ENCODE measurements around the gene SLC43A2.

The SLC43A2 gene

DNA sequence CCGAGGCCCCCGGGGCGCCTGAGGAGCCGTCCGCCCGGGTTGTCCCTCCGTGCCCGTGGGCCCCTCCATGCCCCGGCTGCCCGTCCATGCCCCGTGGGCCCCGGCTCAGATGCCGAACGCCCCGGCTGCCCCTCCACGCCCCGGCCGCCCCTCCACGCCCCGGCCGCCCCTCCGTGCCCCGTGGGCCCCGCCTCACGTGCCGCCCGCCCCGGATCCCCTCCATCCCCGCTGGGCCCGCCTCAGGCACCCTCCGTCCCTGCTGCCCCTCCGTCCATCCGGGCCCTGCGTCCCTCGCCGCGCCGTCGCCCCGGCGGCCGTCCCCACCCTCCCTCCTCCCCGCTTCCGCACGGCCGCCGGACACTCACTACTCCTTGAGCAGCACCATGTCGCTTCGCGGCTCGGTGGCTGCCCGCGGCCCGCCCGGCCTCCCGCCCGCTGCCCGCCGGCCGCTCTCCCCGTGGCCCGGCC, 66.4 kb downstream of the SLC43A2 start:
- DNase-seq (ENCODE audit: low spot score): no peak

DNA sequence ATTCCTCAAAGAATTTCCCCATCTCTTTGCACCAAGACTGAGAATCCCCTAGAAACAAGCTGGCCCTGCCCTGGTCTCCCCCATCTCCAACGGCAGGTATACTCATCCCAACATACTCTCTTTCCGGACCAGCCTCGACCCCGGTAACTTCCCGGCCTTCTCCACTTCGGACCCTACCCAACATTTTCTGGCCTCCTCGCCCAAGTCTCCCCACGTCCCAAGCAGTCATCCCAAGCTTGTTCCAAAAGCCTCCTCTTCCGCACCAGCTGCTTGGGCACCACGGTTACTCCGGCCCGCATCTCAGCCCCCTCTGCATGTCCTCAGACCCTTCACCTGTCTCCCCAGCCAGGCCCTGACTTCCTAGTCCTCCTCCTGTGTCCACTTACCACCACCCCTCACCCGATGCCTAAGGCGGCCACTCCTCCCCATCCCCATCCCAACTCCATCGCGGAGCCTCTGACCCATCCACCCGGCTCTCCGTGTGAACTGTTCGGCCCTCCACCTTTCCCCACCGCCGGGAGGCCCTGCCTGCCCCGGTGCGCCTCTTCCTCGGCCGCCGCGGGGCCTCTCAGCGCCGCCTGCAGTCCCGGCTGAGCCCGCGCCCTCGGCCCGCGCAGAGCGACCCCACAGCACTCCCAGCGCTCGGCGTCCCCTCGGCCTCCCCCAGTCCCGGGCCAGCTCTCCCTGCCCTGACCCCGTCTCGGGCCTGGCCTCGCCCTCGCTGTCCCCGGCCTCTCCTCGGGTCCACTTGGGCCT, 67.0 kb downstream of the SLC43A2 start:
- no peak for DNase-seq (ENCODE audit: low spot score)

DNA sequence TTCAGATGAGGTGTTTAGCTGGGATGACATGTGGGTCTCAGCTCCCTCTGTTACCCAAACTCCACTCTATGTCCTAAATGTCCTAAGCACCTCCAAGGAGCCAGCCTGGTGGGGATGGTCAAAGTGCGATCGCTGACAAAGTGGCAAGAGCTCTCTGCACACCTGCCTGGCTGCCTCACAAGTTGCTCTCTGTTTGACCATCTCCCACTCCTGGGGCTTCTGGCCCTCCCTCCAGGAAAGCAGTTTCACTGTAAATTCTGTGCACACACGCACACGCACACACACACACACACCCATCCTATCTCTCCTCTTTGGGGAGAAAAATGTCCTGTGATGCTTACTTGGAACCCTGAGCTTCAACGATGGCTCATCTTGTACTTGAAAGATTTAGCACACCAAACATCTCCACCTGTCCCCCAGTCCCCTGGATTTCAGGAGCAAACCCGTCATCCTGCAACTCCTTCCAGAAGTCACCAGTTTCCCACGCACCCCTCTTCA, 67.7 kb downstream of the SLC43A2 start:
- DNase-seq (ENCODE audit: low spot score): no peak

DNA sequence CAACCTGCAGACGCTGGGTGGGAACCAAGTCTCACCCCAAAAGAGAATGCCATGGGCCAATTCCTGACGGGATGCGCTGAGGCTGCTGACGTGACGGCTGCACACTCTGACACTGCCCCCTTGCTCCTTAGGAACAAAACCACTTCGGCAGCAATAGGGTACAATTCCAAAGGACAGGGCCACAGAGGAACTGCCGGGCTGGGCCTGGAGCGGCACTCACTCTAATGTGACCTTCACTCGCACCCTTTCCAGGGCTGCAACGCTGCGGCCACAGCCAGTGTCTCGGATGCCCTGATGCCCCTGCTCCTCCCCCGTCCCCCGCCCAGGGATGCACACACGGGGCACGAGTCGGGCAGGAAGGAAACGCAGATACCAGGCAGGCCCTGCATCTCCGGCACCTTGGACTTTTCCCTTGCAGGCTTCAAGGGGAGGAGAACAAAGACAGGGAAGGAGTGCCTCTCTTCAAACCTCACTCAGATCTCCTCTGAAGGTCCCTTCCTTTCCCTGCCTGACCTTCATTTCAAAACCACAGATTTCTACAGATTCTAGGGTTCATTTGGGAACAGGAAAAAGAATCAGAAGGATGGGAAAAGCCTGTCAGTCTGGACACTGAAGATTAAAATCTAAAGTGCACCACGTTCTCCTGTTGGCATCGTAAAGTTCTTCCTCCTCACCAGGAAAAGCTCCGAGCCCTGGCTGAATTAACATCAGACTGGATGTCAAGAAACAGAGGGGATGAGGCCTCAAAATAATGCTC, 68.4 kb downstream of the SLC43A2 start:
- DNase-seq (ENCODE audit: low spot score): no peak

- peak; percentile 35 for DNase-seq (ENCODE audit: low spot score)
These were observed 69.3 kb downstream of the SLC43A2 start for GRCh38 chr17:1559047-1560043.

DNA sequence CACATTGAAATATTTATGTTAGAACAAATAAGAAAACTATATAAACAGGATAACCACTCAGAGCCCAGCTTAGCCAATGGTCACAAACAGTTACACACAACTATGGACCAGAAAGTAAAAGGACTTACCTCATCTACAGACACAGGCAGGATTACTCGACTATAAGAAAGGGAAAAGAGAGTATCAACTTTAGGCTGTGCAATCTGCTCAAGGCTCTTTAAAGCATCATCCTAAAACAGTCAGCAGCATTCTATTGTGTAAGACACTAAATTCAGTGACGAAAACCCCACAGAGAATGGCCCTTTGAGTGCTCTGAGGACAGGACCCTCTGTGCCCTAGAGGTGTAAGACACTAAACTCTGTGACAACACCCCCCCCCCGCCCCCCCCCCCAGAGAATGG, 70.2 kb downstream of the SLC43A2 start:
- no peak for DNase-seq (ENCODE audit: low spot score)

DNA sequence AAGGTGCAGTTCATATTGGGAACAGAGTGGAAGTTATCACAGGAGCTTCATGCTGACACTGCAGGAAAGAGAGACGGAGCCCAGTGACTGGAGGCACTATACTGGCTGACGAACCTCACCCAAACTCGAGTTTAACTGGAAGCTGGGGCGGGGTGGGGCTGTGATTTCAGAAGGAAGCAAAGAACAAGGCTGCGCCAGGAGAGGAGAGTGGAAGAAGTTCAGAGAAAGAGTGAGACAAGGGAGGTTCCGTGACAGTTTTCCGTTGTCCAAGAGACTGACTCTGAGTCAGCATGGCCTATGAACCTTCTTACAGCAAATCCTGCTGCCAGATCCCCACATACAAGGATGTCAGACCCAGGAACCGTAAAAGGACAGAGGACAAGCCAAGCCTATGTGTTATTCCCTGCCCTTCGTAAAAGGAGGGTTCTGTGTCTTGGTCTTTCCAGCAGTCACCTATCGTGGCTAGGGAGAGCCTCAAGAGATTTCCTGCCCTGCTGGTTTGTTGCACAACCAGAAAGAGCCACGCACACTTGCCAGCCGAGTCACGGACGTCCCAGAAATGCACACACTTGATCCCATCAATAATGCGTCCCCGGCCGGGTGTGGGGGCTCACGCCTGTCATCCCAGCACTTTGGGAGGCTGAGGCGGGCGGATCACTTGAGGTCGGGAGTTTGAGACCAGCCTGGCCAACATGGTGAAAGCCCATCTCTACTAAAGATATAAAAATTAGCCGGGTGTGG, 71.1 kb downstream of the SLC43A2 start:
- no peak for DNase-seq (ENCODE audit: low spot score)

DNA sequence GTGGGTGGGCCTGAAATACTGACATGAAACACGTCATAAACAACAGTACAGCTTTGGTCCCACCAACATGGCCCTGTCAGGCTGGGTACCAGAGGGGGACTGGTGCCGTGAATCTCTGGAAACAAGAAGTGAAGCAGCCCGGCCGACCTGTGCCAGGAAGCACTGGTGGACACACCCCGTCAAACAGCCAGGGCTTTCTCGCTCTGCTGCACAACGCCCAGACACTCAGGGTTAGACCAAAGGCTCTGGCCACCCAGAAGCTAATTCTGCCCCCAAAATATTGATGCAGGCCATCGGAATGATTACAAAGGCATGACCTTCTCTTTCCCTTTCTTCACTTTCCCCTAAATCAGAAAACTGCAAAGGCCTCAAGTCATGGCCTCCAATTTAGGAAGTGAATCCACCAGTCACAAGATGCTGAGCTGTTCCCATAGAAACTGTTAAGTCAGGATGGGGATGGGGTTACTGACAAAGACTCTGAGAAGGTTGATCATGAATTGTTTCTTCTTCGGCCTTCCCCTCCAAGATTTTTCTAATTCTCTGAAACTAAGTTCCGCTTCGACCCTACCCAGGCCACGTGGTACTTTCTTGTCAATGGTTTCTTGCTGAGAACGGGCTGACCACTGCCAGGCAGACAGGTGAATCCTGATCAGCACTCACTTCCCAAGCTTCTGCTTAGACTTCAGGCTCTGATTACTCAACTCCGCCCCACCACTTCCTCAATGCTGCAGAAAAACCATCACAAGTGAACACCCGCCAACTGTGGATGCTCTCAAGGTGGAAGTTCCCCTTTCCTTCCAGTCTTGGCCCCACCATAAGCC, 72.8 kb downstream of the SLC43A2 start:
- no peak for DNase-seq (ENCODE audit: low spot score)

DNA sequence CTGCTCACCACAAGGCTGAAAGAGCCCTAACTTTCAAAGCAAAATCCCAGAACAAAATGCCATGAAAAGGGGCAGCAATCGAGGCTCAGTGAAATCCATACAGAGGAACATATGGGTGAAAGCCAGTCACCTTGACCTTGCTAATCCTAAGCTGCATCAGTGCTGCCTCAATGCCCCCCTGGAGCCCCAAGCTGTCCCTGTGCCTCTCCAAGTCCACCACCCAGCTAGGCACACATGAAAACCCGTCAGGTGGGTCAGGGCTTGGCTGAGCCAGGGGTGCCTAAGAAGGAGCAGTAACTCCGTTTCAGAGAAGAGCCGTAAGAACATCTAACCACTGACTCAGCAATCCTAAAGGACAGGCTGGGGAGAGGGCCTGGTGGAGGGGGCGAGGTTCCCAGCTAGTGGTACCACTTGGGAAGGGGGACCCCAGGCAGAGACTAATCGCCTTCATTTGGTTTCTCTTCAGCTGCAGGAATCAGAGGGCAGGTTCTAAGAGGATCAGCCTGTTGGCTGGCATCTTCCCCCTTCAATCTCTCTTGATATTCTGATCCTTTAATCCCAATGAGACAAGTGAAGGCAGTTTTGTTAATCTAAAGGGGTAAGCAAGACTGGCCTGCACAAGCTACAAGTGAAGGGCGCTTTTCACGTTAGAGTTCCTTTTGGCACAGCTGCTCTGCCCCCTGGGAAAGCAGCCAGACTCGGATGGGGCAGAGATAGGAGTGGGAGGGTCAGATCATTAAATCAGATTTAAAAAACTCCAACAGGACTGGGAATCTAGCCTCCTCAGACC, 73.7 kb downstream of the SLC43A2 start:
- no peak for DNase-seq (ENCODE audit: low spot score)

DNA sequence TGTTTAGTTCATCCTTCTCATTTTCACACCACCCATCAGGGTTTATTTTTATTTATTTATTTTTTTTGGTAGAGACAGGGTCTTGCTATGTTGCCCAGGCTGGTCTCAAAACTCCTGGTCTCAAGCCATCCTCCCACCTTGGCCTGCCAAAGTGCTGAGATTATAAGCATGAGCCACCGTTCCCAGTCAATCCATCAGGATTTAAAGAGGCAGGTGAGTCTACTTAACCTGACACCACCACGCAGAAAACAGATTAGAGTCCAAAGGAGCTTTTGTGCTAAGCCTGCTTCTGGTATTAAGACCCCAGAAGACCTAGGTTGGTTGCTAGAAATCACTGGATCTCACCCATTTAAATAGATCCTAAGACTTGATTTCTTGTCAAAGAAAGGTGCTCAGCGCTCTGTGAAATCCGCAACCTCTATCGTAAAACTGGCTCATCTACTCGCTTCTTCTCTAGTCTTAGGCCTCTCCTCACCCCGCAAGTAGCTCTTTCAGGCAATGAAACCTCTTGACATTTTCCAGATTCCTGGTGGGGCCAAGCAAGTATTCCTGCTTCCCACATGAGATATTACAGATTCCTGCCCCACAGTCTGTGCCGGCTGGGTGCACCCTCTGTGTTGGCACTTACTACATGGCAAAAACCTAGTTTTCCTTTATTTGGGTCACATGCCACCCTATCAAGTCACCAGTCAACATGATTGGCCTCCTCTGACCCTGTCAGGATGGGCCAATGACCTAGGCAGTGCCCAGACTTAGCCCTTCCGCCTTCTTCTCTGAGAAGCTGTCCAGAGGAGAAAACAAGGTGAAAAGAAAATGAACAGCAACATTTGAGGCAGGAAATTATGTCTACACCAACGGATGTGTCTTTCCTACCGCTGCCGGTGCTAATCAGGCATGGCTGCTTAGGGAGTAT, 75.0 kb downstream of the SLC43A2 start:
- no peak for DNase-seq (ENCODE audit: low spot score)

DNA sequence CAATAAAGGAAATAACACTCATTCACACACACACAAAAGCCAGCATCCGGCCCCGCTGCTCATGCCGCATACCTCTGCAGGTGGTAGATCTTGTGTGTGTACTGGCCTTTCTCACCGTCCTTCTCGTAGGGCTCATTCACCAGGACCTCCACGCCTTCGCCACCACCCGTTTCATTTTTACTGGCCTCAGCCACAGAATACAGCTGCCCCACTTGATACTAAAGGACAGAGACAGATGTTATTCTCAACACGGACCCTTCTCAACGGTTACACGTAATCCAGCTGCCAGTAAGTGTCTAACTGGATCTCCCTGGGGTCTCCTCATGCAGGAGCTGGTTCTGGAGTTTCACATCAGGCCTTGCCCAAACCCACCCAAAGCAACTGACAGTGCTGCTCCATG, 75.7 kb downstream of the SLC43A2 start:
- no peak for DNase-seq (ENCODE audit: low spot score)

DNA sequence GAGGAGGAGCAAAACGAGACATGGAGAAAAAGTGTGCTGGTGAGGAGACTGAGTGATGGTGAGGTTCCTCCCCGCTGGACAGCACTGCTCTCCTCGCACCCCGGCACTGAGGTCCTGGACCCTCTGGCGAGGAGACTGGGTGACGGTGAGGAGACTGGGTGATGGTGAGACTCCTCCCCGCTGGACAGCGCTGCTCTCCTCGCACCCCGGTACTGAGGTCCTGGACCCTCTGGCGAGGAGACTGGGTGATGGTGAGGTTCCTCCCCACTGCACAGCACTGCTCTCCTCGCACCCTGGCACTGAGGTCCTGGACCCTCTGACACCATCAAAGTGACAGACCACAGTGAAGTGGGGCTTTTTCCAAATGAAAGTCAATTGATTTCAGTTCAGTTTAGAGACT, 76.9 kb downstream of the SLC43A2 start:
- DNase-seq (ENCODE audit: low spot score): no peak

DNA sequence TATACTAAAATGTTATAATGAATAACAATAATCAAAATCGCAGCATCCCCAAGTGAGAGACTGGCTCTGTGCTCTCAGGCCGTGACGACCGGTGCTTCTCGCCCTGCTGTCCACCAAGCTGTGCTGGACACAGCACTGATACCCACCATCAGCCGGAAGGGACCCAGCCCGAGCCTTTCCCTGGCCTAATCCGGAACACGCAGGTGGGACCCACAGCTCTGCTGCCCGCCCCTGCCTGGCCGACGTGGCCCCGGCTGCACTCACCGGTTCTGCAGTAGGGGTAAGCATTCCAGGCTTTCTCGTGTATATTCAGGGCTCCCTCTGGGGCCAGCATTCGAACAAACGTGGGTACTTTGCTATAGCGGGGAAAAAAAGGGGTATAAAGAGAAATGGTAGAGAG, 80.6 kb downstream of the SLC43A2 start:
- DNase-seq (ENCODE audit: low spot score): no peak

DNA sequence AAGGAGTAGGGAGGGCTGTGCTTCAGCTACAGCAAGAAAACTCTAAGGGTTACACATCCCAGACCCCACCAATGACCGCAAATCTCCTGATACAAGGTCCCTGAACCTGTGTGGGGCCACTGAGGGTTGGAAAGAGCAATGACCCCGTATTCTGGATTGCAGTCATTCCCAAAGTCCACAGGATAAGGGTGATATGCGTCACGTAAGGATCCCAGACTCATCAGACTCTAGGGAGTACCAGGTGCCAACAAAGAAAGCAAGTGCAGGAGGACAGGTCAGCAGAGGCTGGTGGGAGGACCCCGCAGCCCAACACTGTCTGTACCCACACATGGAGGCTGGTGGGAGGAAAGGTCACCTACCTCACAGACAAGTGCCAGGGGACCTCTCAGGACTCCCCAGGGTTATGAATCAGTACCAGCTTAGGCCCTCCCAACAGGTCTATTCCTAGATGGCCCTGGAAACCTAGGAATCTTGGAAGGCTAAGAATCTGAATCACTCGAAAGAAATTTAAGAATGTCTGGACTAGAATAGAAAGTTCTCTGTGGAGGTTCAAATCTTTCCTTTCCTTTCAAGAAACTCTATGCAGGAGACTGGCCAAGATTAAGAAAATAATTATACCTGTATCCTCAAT, 82.2 kb downstream of the SLC43A2 start:
- no peak for DNase-seq (ENCODE audit: low spot score)

DNA sequence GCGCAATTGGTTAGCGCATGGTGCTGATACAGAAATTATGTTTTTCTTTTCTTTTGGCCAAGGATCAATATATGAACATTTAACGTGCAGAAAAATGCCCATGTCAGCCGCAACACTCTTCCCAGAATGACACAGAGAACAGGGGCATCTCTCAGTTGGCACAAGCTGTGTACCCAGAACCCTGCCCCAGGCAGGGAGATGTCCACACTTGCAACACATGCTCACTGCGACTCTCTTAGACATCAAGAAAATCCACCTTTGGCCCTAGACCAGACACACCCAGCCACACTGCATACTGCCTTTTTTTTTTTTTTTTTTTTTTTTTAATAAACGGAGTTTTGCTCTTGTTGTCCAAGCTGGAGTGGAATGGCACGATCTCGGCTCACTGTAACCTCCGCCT, 83.0 kb downstream of the SLC43A2 start:
- DNase-seq (ENCODE audit: low spot score): no peak

DNA sequence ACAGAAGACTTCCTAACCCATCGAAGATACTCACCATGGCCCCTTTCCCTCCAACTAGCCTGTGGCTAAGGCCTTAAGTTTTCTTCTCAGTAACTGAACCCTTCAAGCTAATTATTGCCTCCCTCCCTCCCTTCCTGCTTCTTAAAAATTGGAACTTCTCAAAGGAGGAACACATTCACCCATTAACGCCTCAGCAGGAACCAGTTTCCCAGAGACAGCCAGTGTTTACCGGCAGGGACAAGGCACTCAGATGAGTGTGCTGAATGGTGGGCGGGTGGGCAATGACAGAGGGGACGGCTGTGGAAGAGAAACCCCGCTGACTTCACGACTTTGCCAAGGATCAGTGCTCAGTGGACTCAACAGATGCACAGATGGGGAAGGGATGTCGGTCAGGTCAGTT, 86.3 kb downstream of the SLC43A2 start:
- DNase-seq (ENCODE audit: low spot score): no peak

DNA sequence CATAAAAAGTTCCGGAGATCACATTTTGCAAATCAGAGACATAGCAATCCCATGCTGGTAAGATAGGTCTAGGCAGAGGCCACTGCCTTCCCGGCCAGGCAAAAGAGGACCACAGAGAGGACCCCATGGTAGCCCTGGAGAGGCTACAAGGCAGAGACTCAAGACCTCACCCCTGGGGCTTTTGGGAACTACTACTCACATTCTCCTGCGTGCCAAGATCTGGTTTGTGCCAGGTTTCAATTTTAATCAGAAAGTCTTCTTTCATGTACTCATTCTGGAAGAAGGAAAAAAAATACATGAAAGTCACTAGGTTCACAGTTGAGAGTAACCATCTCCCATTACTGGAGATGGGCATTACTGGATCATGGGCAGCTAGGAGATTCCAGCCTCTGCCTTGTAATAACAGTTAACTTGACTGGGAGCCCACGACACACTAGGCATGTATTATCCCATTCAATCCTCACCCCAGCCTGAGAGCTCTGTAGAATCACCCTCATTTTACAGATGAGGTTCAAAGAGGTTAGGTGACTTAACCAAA, 87.2 kb downstream of the SLC43A2 start:
- DNase-seq (ENCODE audit: low spot score): no peak

- no peak for DNase-seq (ENCODE audit: low spot score)
These were observed 88.8 kb downstream of the SLC43A2 start for GRCh38 chr17:1539811-1540210.

All from COLO829 (cell line).